DND-41 (cell line): Measurements from ENCODE around the gene MYCBPAP.
"Not testable (repeated sequence)": the region's sequence is repeated elsewhere in the genome, so short reads cannot be mapped to it uniquely, and the experiment has no call there.

ENCODE experiments used
- ATAC-seq: fragments of 200-7000 bp; cut with Tn5 transposase; 3 replicates; pipeline ENCODE4 v1.9.1; 2021; ENCODE audit warnings: low read depth; ENCODE audit not compliant: insufficient read depth
- DNase-seq: peaks from one replicate; pipeline ENCODE4 v3.0.0-alpha.2; 2020
- H2AFZ ChIP-seq: 2 replicates; pipeline ENCODE4 v1.6.0; 2012; ENCODE audit warnings: low read depth, low read length
- H3K27ac ChIP-seq: 2 replicates; pipeline ENCODE4 v1.5.1; 2012; ENCODE audit warnings: low read length, inconsistent platforms
- H3K27me3 ChIP-seq: fragments of 200-600 bp; sonication (generic); 2 replicates; pipeline ENCODE4 v1.6.0; 2012; ENCODE audit warnings: low read length, mild to moderate bottlenecking, inconsistent platforms; ENCODE audit not compliant: insufficient read depth, poor library complexity
- H3K36me3 ChIP-seq: 2 replicates; pipeline ENCODE4 v1.5.1; 2012; ENCODE audit warnings: low read length, inconsistent platforms; ENCODE audit not compliant: insufficient read depth
- H3K4me1 ChIP-seq: 2 replicates; pipeline ENCODE4 v1.5.1; 2012; ENCODE audit warnings: mild to moderate bottlenecking, low read length; ENCODE audit not compliant: insufficient read depth
- H3K4me2 ChIP-seq: 2 replicates; pipeline ENCODE4 v1.6.0; 2012; ENCODE audit warnings: mild to moderate bottlenecking, moderate library complexity, low read length, inconsistent platforms; ENCODE audit not compliant: insufficient read depth
- H3K4me3 ChIP-seq, 2 experiments: fragments of 200-600 bp in 1 of 2; shearing (Covaris generic) in 1 of 2; 2 replicates each; pipeline ENCODE4 v1.5.1; 2012 to 2016; ENCODE audit warnings: inconsistent platforms in 2 of 2, low read length in 2 of 2, mild to moderate bottlenecking in 2 of 2, low read depth in 1 of 2, moderate library complexity in 1 of 2
- H3K79me2 ChIP-seq: 2 replicates; pipeline ENCODE4 v1.6.0; 2012; ENCODE audit warnings: low read length, inconsistent platforms; ENCODE audit not compliant: insufficient read depth
- H3K9ac ChIP-seq: 2 replicates; pipeline ENCODE4 v1.6.0; 2012; ENCODE audit warnings: low read depth, mild to moderate bottlenecking, inconsistent platforms, low read length, moderate library complexity
- H3K9me3 ChIP-seq: 2 replicates; pipeline ENCODE4 v1.5.1; 2012; ENCODE audit warnings: low read length, moderate library complexity, mild to moderate bottlenecking, inconsistent platforms; ENCODE audit not compliant: insufficient read depth, severe bottlenecking
- H4K20me1 ChIP-seq: 2 replicates; pipeline ENCODE4 v1.6.0; 2012; ENCODE audit warnings: low read length; ENCODE audit not compliant: insufficient read depth
- CTCF ChIP-seq: IDR thresholded peaks from 2 replicates; pipeline ENCODE4 v1.5.1; 2012; ENCODE audit warnings: borderline replicate concordance, low read length, moderate library complexity, mild to moderate bottlenecking; ENCODE audit not compliant: poor library complexity, severe bottlenecking; ENCODE audit errors: extremely low read depth
- EZH2 ChIP-seq: IDR thresholded peaks from 3 replicates; pipeline ENCODE4 v1.6.1; 2012; ENCODE audit warnings: borderline replicate concordance, low read depth, mild to moderate bottlenecking, moderate library complexity, low read length, inconsistent platforms; ENCODE audit not compliant: severe bottlenecking

MYCBPAP gene

GRCh38 chr17:50473901-50474300, 34.3 kb upstream of the MYCBPAP start:
- DNase-seq (no peak), ATAC-seq (no peak)
- no peak overlapping the region for H3K4me3 ChIP-seq
- H4K20me1 ChIP-seq = no peaks in the 10 kb centered on the region
- H3K27ac ChIP-seq = no peak overlapping the region
- TF ChIP-seq CTCF (no peak), EZH2 (no peak)
- H2AFZ ChIP-seq = no peak overlapping the region
- no peak overlapping the region for H3K4me2 ChIP-seq
- H3K9ac ChIP-seq = no peak overlapping the region
- H3K79me2 ChIP-seq = peaks cover 10% of the 10 kb centered on the region
- H3K9me3 ChIP-seq = no peaks in the 10 kb centered on the region
- peaks cover 11% of the 10 kb centered on the region for H3K36me3 ChIP-seq
- peaks cover 12% of the 10 kb centered on the region for H3K4me1 ChIP-seq
- H3K27me3 ChIP-seq = no peaks in the 10 kb centered on the region

GRCh38 chr17:50474523-50474922, 33.7 kb upstream of the MYCBPAP start:
- Histone ChIP-seq H3K79me2 (peaks cover 16% of the 10 kb centered on the region), H2AFZ (no peak overlapping the region), H3K27ac (no peak overlapping the region), H3K4me2 (no peak overlapping the region), H3K4me1 (peaks cover 16% of the 10 kb centered on the region), H3K4me3 (no peak overlapping the region), H3K36me3 (peaks cover 11% of the 10 kb centered on the region), H3K9ac (no peak overlapping the region), H3K9me3 (no peaks in the 10 kb centered on the region), H3K27me3 (no peaks in the 10 kb centered on the region), H4K20me1 (no peaks in the 10 kb centered on the region)
- ATAC-seq = no peak
- TF ChIP-seq CTCF (no peak), EZH2 (no peak)
- DNase-seq = no peak

- Histone ChIP-seq H3K79me2 (peaks cover 25% of the 10 kb centered on the region), H3K4me3 (no peak overlapping the region), H3K27me3 (no peaks in the 10 kb centered on the region), H3K9me3 (no peaks in the 10 kb centered on the region), H3K9ac (no peak overlapping the region), H3K4me2 (no peak overlapping the region), H3K27ac (no peak overlapping the region), H2AFZ (no peak overlapping the region), H4K20me1 (peaks cover 7% of the 10 kb centered on the region; the same call in 1 of the 2 replicates), H3K4me1 (peaks cover 24% of the 10 kb centered on the region), H3K36me3 (peaks cover 18% of the 10 kb centered on the region)
- TF ChIP-seq CTCF (no peak), EZH2 (no peak)
- DNase-seq (no peak), ATAC-seq (no peak)
Observed at GRCh38 chr17:50475362-50475761, 32.9 kb upstream of the MYCBPAP start.

- H3K9me3 ChIP-seq, H3K4me2 ChIP-seq, ATAC-seq, DNase-seq, H2AFZ ChIP-seq, H3K27ac ChIP-seq, H3K4me3 ChIP-seq, H3K9ac ChIP-seq, H3K27me3 ChIP-seq, H4K20me1 ChIP-seq: not testable (repeated sequence)
- Histone ChIP-seq H3K79me2 (peaks cover 30% of the 10 kb centered on the region), H3K36me3 (peaks cover 23% of the 10 kb centered on the region), H3K4me1 (peaks cover 26% of the 10 kb centered on the region)
Observed at GRCh38 chr17:50475775-50476544, 32.3 kb upstream of the MYCBPAP start.
